CD14-positive monocyte (primary cell): ENCODE data around the gene BSG. TPM values are rescaled to one million over a fixed set of nuclear protein-coding genes. Genes with fewer than 3 reads are reported as not detected.

Experiments
- DNase-seq, 3 donors: peaks; one replicate each; pipeline ENCODE4 v3.0.0-alpha.2; 2011 to 2022
- H2AFZ ChIP-seq: 2 replicates; pipeline ENCODE4 v1.6.0; 2012; ENCODE audit warnings: mild to moderate bottlenecking, low read depth, low read length, inconsistent platforms; ENCODE audit not compliant: insufficient read depth, poor library complexity, severe bottlenecking
- H3K27ac ChIP-seq, 2 donors: 1 replicate in 1 of 2; 2 replicates in 1 of 2; pipeline ENCODE4 v1.5.1; 2012 to 2013; ENCODE audit warnings: low read length in 2 of 2, control low read depth in 1 of 2, inconsistent platforms in 1 of 2, low read depth in 1 of 2, mild to moderate bottlenecking in 1 of 2
- H3K27me3 ChIP-seq, 2 donors: one replicate each; pipeline versions ENCODE4 v1.6.0 to v1.6.1; 2011 to 2013; ENCODE audit warnings: low read length in 2 of 2; ENCODE audit not compliant: control insufficient read depth in 2 of 2, insufficient read depth in 2 of 2
- H3K36me3 ChIP-seq, 2 donors: replicated peaks in 1 of 2; 1 replicate in 1 of 2; 2 replicates in 1 of 2; pipeline versions ENCODE4 v1.5.1 to v1.6.1; 2012 to 2013; ENCODE audit warnings: low read length in 2 of 2, control low read depth in 1 of 2, inconsistent platforms in 1 of 2, mild to moderate bottlenecking in 1 of 2; ENCODE audit not compliant: insufficient read depth in 2 of 2, control insufficient read depth in 1 of 2
- H3K4me1 ChIP-seq, 2 donors: 1 replicate in 1 of 2; 2 replicates in 1 of 2; pipeline versions ENCODE4 v1.5.1 to v1.6.1; 2012 to 2013; ENCODE audit warnings: low read length in 2 of 2, control low read depth in 1 of 2, inconsistent platforms in 1 of 2, mild to moderate bottlenecking in 1 of 2, moderate library complexity in 1 of 2; ENCODE audit not compliant: insufficient read depth in 2 of 2, control insufficient read depth in 1 of 2
- H3K4me2 ChIP-seq: replicated peaks from 2 replicates; pipeline ENCODE3; 2012; ENCODE audit warnings: low read length, moderate library complexity, mild to moderate bottlenecking; ENCODE audit not compliant: poor library complexity, severe bottlenecking; ENCODE audit errors: extremely low read depth
- H3K4me3 ChIP-seq, 3 experiments: fragments of 200-600 bp in 1 of 3; sonication (generic) in 1 of 3; replicated peaks in 1 of 3; 1 replicate in 2 of 3; 2 replicates in 1 of 3; pipeline ENCODE4 v1.5.1; 2011 to 2013; ENCODE audit warnings: low read length in 3 of 3, mild to moderate bottlenecking in 3 of 3, control low read depth in 2 of 3, low read depth in 2 of 3, inconsistent platforms in 1 of 3, moderate library complexity in 1 of 3
- H3K79me2 ChIP-seq: 2 replicates; pipeline ENCODE4 v1.6.0; 2012; ENCODE audit warnings: mild to moderate bottlenecking, control low read depth, inconsistent platforms, low read length, moderate library complexity; ENCODE audit not compliant: insufficient read depth
- H3K9ac ChIP-seq: 2 replicates; pipeline ENCODE4 v1.6.0; 2017; ENCODE audit warnings: low read length, mild to moderate bottlenecking; ENCODE audit not compliant: insufficient read depth, poor library complexity, severe bottlenecking
- H3K9me3 ChIP-seq, 2 donors: replicated peaks in 1 of 2; 1 replicate in 1 of 2; 2 replicates in 1 of 2; pipeline versions ENCODE4 v1.5.1 to v1.6.1; 2012 to 2013; ENCODE audit warnings: low read length in 2 of 2, control low read depth in 1 of 2; ENCODE audit not compliant: control insufficient read depth in 1 of 2, insufficient read depth in 1 of 2
- H4K20me1 ChIP-seq: 2 replicates; pipeline ENCODE4 v1.6.0; 2012; ENCODE audit warnings: mild to moderate bottlenecking, low read length, control low read depth, moderate library complexity; ENCODE audit not compliant: insufficient read depth
- H3K27ac Mint-ChIP-seq, 7 donors: one replicate each; pipeline ENCODE4 v1.8.0; 2020; ENCODE audit warnings: mild to moderate bottlenecking in 7 of 7, mixed read lengths in 7 of 7, moderate library complexity in 6 of 7, inconsistent platforms in 2 of 7
- H3K27me3 Mint-ChIP-seq, 3 donors: one replicate each; pipeline ENCODE4 v1.8.0; 2021 to 2022; ENCODE audit warnings: low read depth in 3 of 3, mild to moderate bottlenecking in 3 of 3, mixed read lengths in 3 of 3, moderate library complexity in 3 of 3, inconsistent platforms in 1 of 3
- H3K36me3 Mint-ChIP-seq, 2 donors: one replicate each; pipeline ENCODE4 v1.8.0; 2020; ENCODE audit warnings: mixed read lengths in 2 of 2, inconsistent platforms in 1 of 2, mild to moderate bottlenecking in 1 of 2
- H3K4me1 Mint-ChIP-seq: one replicate; pipeline ENCODE4 v1.8.0; 2020; ENCODE audit warnings: mild to moderate bottlenecking, mixed read lengths
- H3K4me3 Mint-ChIP-seq, 2 donors: one replicate each; pipeline ENCODE4 v1.8.0; 2020; ENCODE audit warnings: mild to moderate bottlenecking in 2 of 2, mixed read lengths in 2 of 2, moderate library complexity in 1 of 2
- H3K9me3 Mint-ChIP-seq, 7 donors: one replicate each; pipeline ENCODE4 v1.8.0; 2020 to 2022; ENCODE audit warnings: mixed read lengths in 7 of 7, mild to moderate bottlenecking in 6 of 7, moderate library complexity in 6 of 7, inconsistent platforms in 2 of 7
- WGBS: methylation state at CpG from one replicate; pipeline ENCODE4 v1.1.5; 2013; ENCODE audit warnings: missing lambda C conversion rate; ENCODE audit not compliant: insufficient coverage; 5-methylcytosine and 5-hydroxymethylcytosine counted together
- intact Hi-C, 2 donors: fragments of 100-400 bp; cut with micrococcal nuclease; formaldehyde crosslinking; loops; one replicate each; pipeline versions ENCODE4 v1.15.0 to v1.15.1; 2023
- polyA plus RNA-seq, 3 donors: library from polyadenylated mRNA; depleted of rRNA in 1 of 3; unstranded in 2 of 3; stranded (reverse) in 1 of 3; fragments of 300-500 nt in 2 of 3; fragments of >200 nt in 1 of 3; fragmentation: Illumina TruSeq in 2 of 3; gene quantifications; 1 replicate in 2 of 3; 2 replicates in 1 of 3; pipeline ENCODE4 v1.2.3, GENCODE V29; 2012 to 2021
- TF ChIP-seq, protein P1 (sequence below): fragments of 200-600 bp; IDR thresholded peaks from one replicate; pipeline ENCODE4 v1.8.0; 2022; ENCODE audit warnings: antibody characterized with exemption, mild to moderate bottlenecking

BSG gene
- polyA plus RNA-seq, 3 donors, result 190 to 431 (median 364) TPM

DNA sequence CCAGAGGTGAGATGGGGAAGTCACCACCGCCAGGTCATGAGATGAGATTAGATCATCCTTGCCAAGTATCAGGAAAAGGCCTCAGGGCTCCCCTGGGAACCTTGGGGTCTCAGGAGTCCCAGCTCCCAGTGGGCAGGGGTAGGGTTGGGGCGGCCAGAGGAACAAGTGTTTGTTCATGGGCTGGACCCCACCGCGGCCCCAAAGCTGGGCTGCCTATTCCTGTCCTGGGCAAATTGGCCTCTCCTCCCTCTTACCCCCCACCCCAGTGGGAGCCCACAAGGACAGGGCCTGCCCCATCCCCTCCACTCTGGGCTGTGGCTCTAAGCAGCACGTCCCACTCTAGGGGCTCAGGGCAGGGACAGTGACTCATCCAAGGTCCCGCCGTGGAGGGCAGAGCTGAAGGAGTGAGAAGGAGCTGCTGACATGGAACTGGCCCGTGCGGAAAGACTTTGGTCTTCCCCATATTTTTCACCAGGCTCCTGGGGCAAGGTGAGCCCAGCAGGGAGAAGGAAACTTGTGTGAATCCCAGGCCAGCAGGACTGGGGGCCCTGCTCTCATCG, 13.2 kb downstream of the BSG start:
- Histone ChIP-seq H3K4me3 (no peak overlapping the region), H3K27me3 (peaks cover 8 to 34% of the 10 kb centered on the region in 2 donors), H4K20me1 (peaks cover 36% of the 10 kb centered on the region), H2AFZ (no peak overlapping the region), H3K9ac (no peak overlapping the region), H3K79me2 (no peaks in the 10 kb centered on the region), H3K36me3 (peaks cover 20 to 29% of the 10 kb centered on the region in 2 donors), H3K4me2 (no peak overlapping the region), H3K27ac (no peak overlapping the region), H3K4me1 (no peaks in the 10 kb centered on the region), H3K9me3 (peaks cover 0 to 6% of the 10 kb centered on the region in 2 donors)
- TF ChIP-seq, protein P1, sequence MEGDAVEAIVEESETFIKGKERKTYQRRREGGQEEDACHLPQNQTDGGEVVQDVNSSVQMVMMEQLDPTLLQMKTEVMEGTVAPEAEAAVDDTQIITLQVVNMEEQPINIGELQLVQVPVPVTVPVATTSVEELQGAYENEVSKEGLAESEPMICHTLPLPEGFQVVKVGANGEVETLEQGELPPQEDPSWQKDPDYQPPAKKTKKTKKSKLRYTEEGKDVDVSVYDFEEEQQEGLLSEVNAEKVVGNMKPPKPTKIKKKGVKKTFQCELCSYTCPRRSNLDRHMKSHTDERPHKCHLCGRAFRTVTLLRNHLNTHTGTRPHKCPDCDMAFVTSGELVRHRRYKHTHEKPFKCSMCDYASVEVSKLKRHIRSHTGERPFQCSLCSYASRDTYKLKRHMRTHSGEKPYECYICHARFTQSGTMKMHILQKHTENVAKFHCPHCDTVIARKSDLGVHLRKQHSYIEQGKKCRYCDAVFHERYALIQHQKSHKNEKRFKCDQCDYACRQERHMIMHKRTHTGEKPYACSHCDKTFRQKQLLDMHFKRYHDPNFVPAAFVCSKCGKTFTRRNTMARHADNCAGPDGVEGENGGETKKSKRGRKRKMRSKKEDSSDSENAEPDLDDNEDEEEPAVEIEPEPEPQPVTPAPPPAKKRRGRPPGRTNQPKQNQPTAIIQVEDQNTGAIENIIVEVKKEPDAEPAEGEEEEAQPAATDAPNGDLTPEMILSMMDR, result no peak
- no peak for DNase-seq
- peaks cover 0 to 11% (median 3%) of the 10 kb centered on the region in 7 donors for H3K9me3 Mint-ChIP-seq
- no peak overlapping the region for H3K27ac Mint-ChIP-seq
- no peak overlapping the region for H3K4me3 Mint-ChIP-seq
- intact Hi-C loops, result loop anchor here in 1 of 2 donors (2.0 kb wide), 1 partner anchor 149 kb away; no protein-coding TSS in a partner anchor
- peaks cover 34 to 44% (median 39%) of the 10 kb centered on the region in 3 donors for H3K27me3 Mint-ChIP-seq
- H3K36me3 Mint-ChIP-seq, result peaks cover 7 to 19% of the 10 kb centered on the region in 2 donors
- peaks cover 8% of the 10 kb centered on the region for H3K4me1 Mint-ChIP-seq
- WGBS, result 82% methylated on average over 8 of the region's 10 CpGs

DNA sequence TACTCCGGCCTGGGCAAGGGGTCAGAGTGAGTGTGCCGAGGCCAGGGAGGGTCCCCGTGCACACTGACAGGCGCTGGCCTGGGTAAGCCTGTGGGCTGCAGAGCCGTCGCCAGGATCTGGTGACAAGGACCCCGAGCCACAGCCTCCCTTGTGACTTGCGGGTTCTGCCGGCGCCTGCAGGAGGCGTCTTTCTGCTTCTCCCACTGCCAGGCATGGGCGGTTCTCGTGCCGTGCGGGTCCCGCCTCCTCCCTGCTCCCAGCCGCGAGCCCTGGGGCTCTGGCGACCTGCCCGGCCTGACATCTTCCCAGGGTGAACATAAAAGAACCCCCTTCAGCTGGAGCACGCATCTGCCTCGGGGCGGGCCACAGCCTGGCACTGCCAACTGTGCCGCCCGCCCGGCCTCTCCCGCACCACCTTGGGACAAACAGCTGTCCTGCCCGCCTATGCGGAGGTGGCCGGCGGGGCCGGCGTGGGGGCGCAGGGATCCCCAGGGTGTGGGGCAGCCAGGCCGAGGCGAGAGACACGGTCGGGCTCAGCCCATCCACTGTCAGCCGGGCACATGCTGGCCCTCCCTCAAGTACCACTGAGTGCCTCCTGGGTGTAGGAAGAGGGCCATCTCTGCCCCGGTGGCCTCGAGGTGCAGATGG, 15.8 kb downstream of the BSG start:
- peak overlapping the region in 1 of 2 donors; percentile 81 for H3K4me3 Mint-ChIP-seq
- intact Hi-C loops, result no loop called here
- Histone ChIP-seq H3K4me2 (no peak overlapping the region), H3K36me3 (peaks cover 0 to 5% of the 10 kb centered on the region in 2 donors), H3K4me1 (no peaks in the 10 kb centered on the region), H2AFZ (no peak overlapping the region), H3K9ac (no peak overlapping the region), H3K79me2 (no peaks in the 10 kb centered on the region), H4K20me1 (peaks cover 16% of the 10 kb centered on the region), H3K27me3 (peaks cover 13 to 57% of the 10 kb centered on the region in 2 donors), H3K9me3 (peaks cover 0 to 12% of the 10 kb centered on the region in 2 donors), H3K4me3 (no peak overlapping the region), H3K27ac (no peak overlapping the region)
- H3K36me3 Mint-ChIP-seq, result peaks cover under 1 to 3% of the 10 kb centered on the region in 2 donors
- no peak overlapping the region for H3K27ac Mint-ChIP-seq
- TF ChIP-seq, protein P1, result peak; percentile 60
- 5% methylated on average over 34 of the region's 41 CpGs for WGBS
- peaks cover 0 to 18% (median 7%) of the 10 kb centered on the region in 7 donors for H3K9me3 Mint-ChIP-seq
- DNase-seq, result peak in 2 of 3 donors; percentile 28 to 47
- H3K4me1 Mint-ChIP-seq, result peaks cover 8% of the 10 kb centered on the region
- peaks cover 46 to 70% (median 61%) of the 10 kb centered on the region in 3 donors for H3K27me3 Mint-ChIP-seq
